Measurements from ENCODE around the gene TKTL2.

DNA sequence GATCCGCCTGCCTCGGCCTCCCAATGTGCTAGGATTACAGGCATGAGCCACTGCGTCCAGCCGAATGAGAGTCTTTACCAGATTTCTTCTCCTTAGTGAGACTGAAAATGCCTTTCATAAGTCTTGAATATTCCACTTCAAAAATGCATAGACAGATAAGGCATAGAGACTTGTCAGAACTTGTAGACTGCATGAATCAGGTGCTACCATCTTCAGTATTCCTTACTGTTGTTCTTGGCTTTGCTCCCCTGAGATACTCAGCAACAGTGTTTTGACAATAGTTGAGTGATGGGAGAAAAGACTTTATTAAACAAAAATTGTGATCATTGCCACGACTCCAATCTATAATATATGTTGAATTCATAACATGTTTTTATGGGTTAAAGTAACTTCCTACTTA is 11.0 kb downstream of the TKTL2 start:
- TF ChIP-seq, protein P1, sequence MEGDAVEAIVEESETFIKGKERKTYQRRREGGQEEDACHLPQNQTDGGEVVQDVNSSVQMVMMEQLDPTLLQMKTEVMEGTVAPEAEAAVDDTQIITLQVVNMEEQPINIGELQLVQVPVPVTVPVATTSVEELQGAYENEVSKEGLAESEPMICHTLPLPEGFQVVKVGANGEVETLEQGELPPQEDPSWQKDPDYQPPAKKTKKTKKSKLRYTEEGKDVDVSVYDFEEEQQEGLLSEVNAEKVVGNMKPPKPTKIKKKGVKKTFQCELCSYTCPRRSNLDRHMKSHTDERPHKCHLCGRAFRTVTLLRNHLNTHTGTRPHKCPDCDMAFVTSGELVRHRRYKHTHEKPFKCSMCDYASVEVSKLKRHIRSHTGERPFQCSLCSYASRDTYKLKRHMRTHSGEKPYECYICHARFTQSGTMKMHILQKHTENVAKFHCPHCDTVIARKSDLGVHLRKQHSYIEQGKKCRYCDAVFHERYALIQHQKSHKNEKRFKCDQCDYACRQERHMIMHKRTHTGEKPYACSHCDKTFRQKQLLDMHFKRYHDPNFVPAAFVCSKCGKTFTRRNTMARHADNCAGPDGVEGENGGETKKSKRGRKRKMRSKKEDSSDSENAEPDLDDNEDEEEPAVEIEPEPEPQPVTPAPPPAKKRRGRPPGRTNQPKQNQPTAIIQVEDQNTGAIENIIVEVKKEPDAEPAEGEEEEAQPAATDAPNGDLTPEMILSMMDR (IDR thresholded peaks at IDR 0.05), result no peak
- TF ChIP-seq POLR2AphosphoS5 (IDR thresholded peaks at IDR 0.05), result no peak

Data from breast epithelium (tissue), 3 donors.